Astrocyte of the spinal cord (primary cell): ENCODE results near the gene RFLNA.
A peak's percentile ranks its signal among the peaks of the same experiment; 100 is the strongest.

Source experiments
- DNase-seq: peaks from one replicate; pipeline ENCODE4 v3.0.0; 2011; ENCODE audit warnings: low read depth, low spot score
- H3K4me3 ChIP-seq: 2 replicates; pipeline ENCODE4 v1.5.1; 2011; ENCODE audit warnings: low read depth, mild to moderate bottlenecking, low read length, moderate library complexity
- CTCF ChIP-seq: IDR thresholded peaks from 2 replicates; pipeline ENCODE4 v1.5.1; 2012; ENCODE audit warnings: low read depth, mild to moderate bottlenecking, low read length, inconsistent platforms
- in situ Hi-C: cut with HindIII; loops from 2 replicates; pipeline ENCODE4 v1.10.0; 2017; ENCODE audit warnings: low sequenced_read_pairs

Gene RFLNA

GRCh38 chr12:124316257-124316900 is 21.5 kb downstream of the RFLNA start:
- no peak overlapping the region for H3K4me3 ChIP-seq
- no peak for TF ChIP-seq CTCF
- DNase-seq = no peak
- in situ Hi-C loops = no loop called here

- TF ChIP-seq CTCF = no peak
- in situ Hi-C loops = no loop called here
- DNase-seq = no peak
- no peak overlapping the region for H3K4me3 ChIP-seq
These were observed 22.5 kb downstream of the RFLNA start for GRCh38 chr12:124317400-124317799.

GRCh38 chr12:124318278-124319020 is 23.6 kb downstream of the RFLNA start:
- in situ Hi-C loops = no loop called here
- TF ChIP-seq CTCF = no peak
- H3K4me3 ChIP-seq = no peak overlapping the region
- DNase-seq = no peak

- in situ Hi-C loops = no loop called here
- no peak for TF ChIP-seq CTCF
- no peak for DNase-seq
- no peak overlapping the region for H3K4me3 ChIP-seq
These were observed 24.6 kb downstream of the RFLNA start for GRCh38 chr12:124319368-124320050.

GRCh38 chr12:124321040-124321481 is 26.2 kb downstream of the RFLNA start:
- in situ Hi-C loops = no loop called here
- DNase-seq = peak; percentile 45

More at GRCh38 chr12:124321040-124321481, 26.2 kb downstream of the RFLNA start:
- TF ChIP-seq CTCF = peak; percentile 93
- H3K4me3 ChIP-seq = no peak overlapping the region
